HEK293 (cell line): ENCODE results near the gene TBX1.

Experiments
- CTCF ChIA-PET: fragments of 350-600 bp; formaldehyde crosslinking; extraction: SDS; loops from one replicate; lab custom pipeline; 2021; ENCODE audit warnings: antibody characterized with exemption; lab: Yijun Ruan, JAX
- POLR2A ChIA-PET: fragments of 300-600 bp; formaldehyde crosslinking; extraction: SDS; loops from one replicate; lab custom pipeline; 2020; ENCODE audit warnings: antibody characterized with exemption, inconsistent platforms; lab: Yijun Ruan, JAX
- H3K27ac ChIP-seq: fragments of 200-500 bp; sonication (Bioruptor generic); 2 replicates; pipeline ENCODE4 v1.5.1; 2014; ENCODE audit warnings: low read depth, low read length, control low read depth, inconsistent platforms; ENCODE audit errors: extremely low read depth
- H3K36me3 ChIP-seq, 2 experiments: fragments of 200-500 bp in 1 of 2; sonication (Bioruptor generic) in 1 of 2; 1 replicate in 1 of 2; 2 replicates in 1 of 2; pipeline ENCODE4 v1.5.1; 2014 to 2017; ENCODE audit warnings: inconsistent platforms in 2 of 2, low read length in 2 of 2; ENCODE audit not compliant: control insufficient read depth in 2 of 2, insufficient read depth in 1 of 2
- H3K4me1 ChIP-seq: fragments of 200-500 bp; sonication (Bioruptor generic); 2 replicates; pipeline ENCODE4 v1.5.1; 2014; ENCODE audit warnings: mild to moderate bottlenecking, low read length, inconsistent platforms; ENCODE audit not compliant: control insufficient read depth, insufficient read depth
- H3K4me3 ChIP-seq: 2 replicates; pipeline ENCODE4 v1.5.1; 2011; ENCODE audit warnings: low read depth, mild to moderate bottlenecking, control low read depth, low read length, moderate library complexity
- H3K9me3 ChIP-seq: fragments of 200-500 bp; sonication (Bioruptor generic); 2 replicates; pipeline ENCODE4 v1.5.1; 2014; ENCODE audit warnings: low read depth, low read length, inconsistent platforms; ENCODE audit not compliant: control insufficient read depth, insufficient read depth
- OVOL3 ChIP-seq: fragments of 450-650 bp; formaldehyde crosslinking; IDR thresholded peaks from 2 replicates; pipeline ENCODE4 v1.5.1; 2016; ENCODE audit warnings: missing biosample characterization, missing genetic modification characterization
- ZBTB26 ChIP-seq: fragments of 450-650 bp; formaldehyde crosslinking; optimal IDR thresholded peaks from 2 replicates; pipeline ENCODE3; 2016; ENCODE audit warnings: missing biosample characterization, mild to moderate bottlenecking, missing genetic modification characterization
- ZBTB49 ChIP-seq: fragments of 450-650 bp; formaldehyde crosslinking; IDR thresholded peaks from 2 replicates; pipeline ENCODE4 v1.5.1; 2016; ENCODE audit warnings: missing biosample characterization, missing genetic modification characterization, low read depth
- ZBTB6 ChIP-seq: fragments of 450-650 bp; formaldehyde crosslinking; IDR thresholded peaks from 2 replicates; pipeline ENCODE4 v1.5.1; 2017; ENCODE audit warnings: missing biosample characterization, missing genetic modification characterization
- ZNF10 ChIP-seq: fragments of 450-650 bp; formaldehyde crosslinking; IDR thresholded peaks from 2 replicates; pipeline ENCODE4 v1.5.1; 2017; ENCODE audit warnings: missing biosample characterization, missing genetic modification characterization
- ZNF2 ChIP-seq: fragments of 450-650 bp; formaldehyde crosslinking; IDR thresholded peaks from 2 replicates; pipeline ENCODE4 v1.5.1; 2016; ENCODE audit warnings: missing biosample characterization, missing genetic modification characterization
- ZNF214 ChIP-seq: fragments of 450-650 bp; formaldehyde crosslinking; IDR thresholded peaks from 2 replicates; pipeline ENCODE4 v1.5.1; 2017; ENCODE audit warnings: missing biosample characterization, mild to moderate bottlenecking, missing genetic modification characterization, borderline replicate concordance
- ZNF26 ChIP-seq: fragments of 450-650 bp; formaldehyde crosslinking; IDR thresholded peaks from 2 replicates; pipeline ENCODE4 v1.5.1; 2016; ENCODE audit warnings: missing biosample characterization, missing genetic modification characterization
- ZNF423 ChIP-seq: fragments of 450-650 bp; formaldehyde crosslinking; IDR thresholded peaks from 2 replicates; pipeline ENCODE4 v1.5.1; 2016; ENCODE audit warnings: missing biosample characterization, missing genetic modification characterization
- ZNF518A ChIP-seq: fragments of 450-650 bp; formaldehyde crosslinking; conservative IDR thresholded peaks from 2 replicates; pipeline ENCODE4 v1.5.1; 2016; ENCODE audit warnings: low read depth, missing biosample characterization, missing genetic modification characterization
- ZNF670 ChIP-seq: fragments of 450-650 bp; formaldehyde crosslinking; IDR thresholded peaks from 2 replicates; pipeline ENCODE4 v1.5.1; 2016; ENCODE audit warnings: missing biosample characterization, missing genetic modification characterization, low read depth
- ZSCAN4 ChIP-seq: fragments of 450-650 bp; formaldehyde crosslinking; IDR thresholded peaks from 2 replicates; pipeline ENCODE4 v1.5.1; 2017; ENCODE audit warnings: missing biosample characterization, missing genetic modification characterization
- ZSCAN5A ChIP-seq: fragments of 450-650 bp; formaldehyde crosslinking; IDR thresholded peaks from 2 replicates; pipeline ENCODE4 v1.5.1; 2016; ENCODE audit warnings: missing biosample characterization, missing genetic modification characterization

The TBX1 gene

GRCh38 chr22:19763458-19764298 is 3.1 kb downstream of the TBX1 start (continued):
- TF ChIP-seq ZBTB49 (tag by site-specific recombination) (no peak), ZNF423 (no peak)

- Histone ChIP-seq H3K27ac (no peak overlapping the region), H3K4me1 (no peaks in the 10 kb centered on the region), H3K4me3 (no peak overlapping the region), H3K36me3 (peaks cover 0 to 67% of the 10 kb centered on the region in 2 experiments; a peak in 1 of 3 replicates), H3K9me3 (no peaks in the 10 kb centered on the region)
- ChIA-PET POLR2A (no interaction called here), CTCF (interaction anchor here (2.0 kb wide), 1 partner anchor 10 kb away, joined by 7 read pairs; no protein-coding TSS in a partner anchor)
- TF ChIP-seq ZSCAN5A (tag by site-specific recombination) (no peak), ZNF518A (tag by site-specific recombination) (no peak), ZSCAN4 (no peak), ZNF10 (tag by site-specific recombination) (no peak), ZNF670 (no peak), ZNF26 (tag by site-specific recombination) (no peak), ZBTB6 (no peak), OVOL3 (tag by site-specific recombination) (no peak), ZBTB26 (tag by site-specific recombination) (no peak), ZNF2 (tag by site-specific recombination) (no peak), ZNF214 (no peak)
These were observed 3.7 kb downstream of the TBX1 start for GRCh38 chr22:19764299-19764593.
